ENCODE data around the gene CDH24.
A peak's percentile ranks its signal among the peaks of the same experiment; 100 is the strongest.

The CDH24 gene

GRCh38 chr14:23069413-23069806 is 12.1 kb upstream of the CDH24 start:
- DNase-seq (ENCODE audit: low spot score) = no peak
- no peak for TF ChIP-seq CTCF (IDR thresholded peaks at IDR 0.05; ENCODE audit: borderline replicate concordance, control extremely low read depth, extremely low read depth, insufficient read depth, missing control alignments)
- in situ Hi-C loops (cut with MboI; ENCODE audit: low sequenced_read_pairs, unreplicated experiment) = no loop called here

GRCh38 chr14:23068789-23069412 is 11.6 kb upstream of the CDH24 start:
- peak; percentile 92 for DNase-seq (ENCODE audit: low spot score)
- peak; percentile 97 for TF ChIP-seq CTCF (IDR thresholded peaks at IDR 0.05; ENCODE audit: borderline replicate concordance, control extremely low read depth, extremely low read depth, insufficient read depth, missing control alignments)
- in situ Hi-C loops (cut with MboI; ENCODE audit: low sequenced_read_pairs, unreplicated experiment) = no loop called here

- in situ Hi-C loops (cut with MboI; ENCODE audit: low sequenced_read_pairs, unreplicated experiment) = no loop called here
- peak; percentile 21 for DNase-seq (ENCODE audit: low spot score)
- no peak for TF ChIP-seq CTCF (IDR thresholded peaks at IDR 0.05; ENCODE audit: borderline replicate concordance, control extremely low read depth, extremely low read depth, insufficient read depth, missing control alignments)
These were observed 10.8 kb upstream of the CDH24 start for GRCh38 chr14:23067847-23068788.

GRCh38 chr14:23066855-23067744 is 9.8 kb upstream of the CDH24 start:
- no peak for TF ChIP-seq CTCF (IDR thresholded peaks at IDR 0.05; ENCODE audit: borderline replicate concordance, control extremely low read depth, extremely low read depth, insufficient read depth, missing control alignments)

GRCh38 chr14:23066368-23066767 is 9.0 kb upstream of the CDH24 start:
- in situ Hi-C loops (cut with MboI; ENCODE audit: low sequenced_read_pairs, unreplicated experiment) = no loop called here
- no peak for TF ChIP-seq CTCF (IDR thresholded peaks at IDR 0.05; ENCODE audit: borderline replicate concordance, control extremely low read depth, extremely low read depth, insufficient read depth, missing control alignments)
- DNase-seq (ENCODE audit: low spot score) = peak; percentile 8

More at GRCh38 chr14:23066855-23067744, 9.8 kb upstream of the CDH24 start:
- in situ Hi-C loops (cut with MboI; ENCODE audit: low sequenced_read_pairs, unreplicated experiment) = no loop called here
- peak; percentile 9 for DNase-seq (ENCODE audit: low spot score)

- no peak for DNase-seq (ENCODE audit: low spot score)
- in situ Hi-C loops (cut with MboI; ENCODE audit: low sequenced_read_pairs, unreplicated experiment) = no loop called here
- TF ChIP-seq CTCF (IDR thresholded peaks at IDR 0.05; ENCODE audit: borderline replicate concordance, control extremely low read depth, extremely low read depth, insufficient read depth, missing control alignments) = no peak
These were observed 6.3 kb upstream of the CDH24 start for GRCh38 chr14:23063601-23064000.

Measured in GM13976 (cell line).